Endothelial cell of umbilical vein (primary cell): Measurements from ENCODE around the gene DSCAML1. TPM values are rescaled to one million over a fixed set of nuclear protein-coding genes. Genes with fewer than 3 reads are reported as not detected.

Experiments used
- BruUV-seq: library from RNA; stranded (reverse); fragments of 400-500 nt; replicated peaks from 2 replicates; lab custom pipeline; 2021; lab: Mats Ljungman, UMichigan
- CTCF ChIA-PET: fragments of 300-600, 350-600 bp; sonication (Branson Sonifier 250); formaldehyde crosslinking; loops from one replicate; lab custom pipeline; 2021; ENCODE audit warnings: antibody characterized with exemption, inconsistent platforms; lab: Charles Lee
- POLR2A ChIA-PET: fragments of 300-600, 350-600 bp; sonication (Branson Sonifier 250); formaldehyde crosslinking; loops from one replicate; lab custom pipeline; 2021; ENCODE audit warnings: antibody characterized with exemption, inconsistent platforms; lab: Charles Lee
- DNase-seq: peaks from one replicate; pipeline ENCODE4 v3.0.0-alpha.2; 2011; ENCODE audit warnings: low read depth, low spot score
- FAIRE-seq: peaks from 2 replicates; lab custom pipeline; 2011; peaks lifted over from hg19 to GRCh38; lab: Jason Lieb, UNC
- H2AFZ ChIP-seq: 2 replicates; pipeline ENCODE4 v1.6.0; 2012; ENCODE audit warnings: low read depth, low read length, control low read depth, inconsistent platforms
- H3K27ac ChIP-seq: 2 replicates; pipeline ENCODE4 v1.5.1; 2011; ENCODE audit warnings: low read depth, mild to moderate bottlenecking, control low read depth, low read length, moderate library complexity; ENCODE audit not compliant: insufficient read depth
- H3K27me3 ChIP-seq, 2 experiments: 2 replicates each; pipeline versions ENCODE4 v1.6.0 to v1.6.1; 2011; ENCODE audit warnings: low read length in 2 of 2, mixed read lengths in 1 of 2; ENCODE audit not compliant: control insufficient read depth in 2 of 2, insufficient read depth in 2 of 2
- H3K36me3 ChIP-seq, 2 experiments: 2 replicates in 1 of 2; 3 replicates in 1 of 2; pipeline ENCODE4 v1.5.1; 2011; ENCODE audit warnings: low read length in 2 of 2, mild to moderate bottlenecking in 1 of 2, moderate library complexity in 1 of 2; ENCODE audit not compliant: control insufficient read depth in 2 of 2, insufficient read depth in 2 of 2; ENCODE audit errors: extremely low read depth in 1 of 2
- H3K4me1 ChIP-seq: 3 replicates; pipeline ENCODE4 v1.5.1; 2011; ENCODE audit warnings: mild to moderate bottlenecking, low read length; ENCODE audit not compliant: control insufficient read depth, insufficient read depth; ENCODE audit errors: extremely low read depth
- H3K4me2 ChIP-seq: 2 replicates; pipeline ENCODE4 v1.6.1; 2011; ENCODE audit warnings: low read length, control low read depth, mixed read lengths; ENCODE audit not compliant: insufficient read depth
- H3K4me3 ChIP-seq, 3 experiments: fragments of 200-600 bp in 1 of 3; sonication (generic), shearing (Covaris generic) in 1 of 3; replicated peaks in 1 of 3; 2 replicates each; pipeline ENCODE4 v1.5.1; 2011 to 2016; ENCODE audit warnings: control low read depth in 3 of 3, low read length in 3 of 3, mild to moderate bottlenecking in 2 of 3, inconsistent platforms in 1 of 3, low read depth in 1 of 3, moderate library complexity in 1 of 3; ENCODE audit not compliant: insufficient read depth in 1 of 3
- H3K79me2 ChIP-seq: 2 replicates; pipeline ENCODE4 v1.6.0; 2012; ENCODE audit warnings: low read length, inconsistent platforms; ENCODE audit not compliant: control insufficient read depth, insufficient read depth
- H3K9ac ChIP-seq: replicated peaks from 2 replicates; pipeline ENCODE3; 2011; ENCODE audit warnings: low read length, control low read depth; ENCODE audit not compliant: insufficient read depth; ENCODE audit errors: extremely low read depth
- H3K9me1 ChIP-seq: replicated peaks from 3 replicates; pipeline ENCODE4 v1.6.0; 2011; ENCODE audit warnings: mild to moderate bottlenecking, low read length; ENCODE audit not compliant: control insufficient read depth, insufficient read depth; ENCODE audit errors: extremely low read depth
- H3K9me3 ChIP-seq: replicated peaks from 2 replicates; pipeline ENCODE4 v1.5.1; 2012; ENCODE audit warnings: low read length, inconsistent platforms; ENCODE audit not compliant: control insufficient read depth, insufficient read depth
- H4K20me1 ChIP-seq: replicated peaks from 2 replicates; pipeline ENCODE3; 2011; ENCODE audit warnings: mild to moderate bottlenecking, low read length; ENCODE audit not compliant: control insufficient read depth, insufficient read depth; ENCODE audit errors: extremely low read depth
- CTCF ChIP-seq, 2 donors: IDR thresholded peaks; 1 replicate in 1 of 2; 2 replicates in 1 of 2; pipeline ENCODE4 v1.5.1; 2011; ENCODE audit warnings: low read length in 2 of 2, mild to moderate bottlenecking in 2 of 2, moderate library complexity in 2 of 2, control low read depth in 1 of 2, inconsistent platforms in 1 of 2, low read depth in 1 of 2; ENCODE audit not compliant: insufficient read depth in 1 of 2; ENCODE audit errors: extremely low read depth in 1 of 2
- EZH2 ChIP-seq: IDR thresholded peaks from 2 replicates; pipeline ENCODE4 v1.6.1; 2012; ENCODE audit warnings: borderline replicate concordance, low read depth, mild to moderate bottlenecking, moderate library complexity, low read length, inconsistent platforms; ENCODE audit not compliant: severe bottlenecking
- FOS ChIP-seq: IDR thresholded peaks from 2 replicates; pipeline ENCODE4 v1.6.1; 2011; ENCODE audit warnings: mild to moderate bottlenecking, low read length, moderate library complexity, borderline replicate concordance; ENCODE audit not compliant: insufficient read depth
- GATA2 ChIP-seq: IDR thresholded peaks from 2 replicates; pipeline ENCODE4 v1.7.0; 2011; ENCODE audit warnings: low read depth, mild to moderate bottlenecking, moderate library complexity, mixed read lengths, low read length; ENCODE audit not compliant: insufficient read length, insufficient read depth
- JUN ChIP-seq: IDR thresholded peaks from 2 replicates; pipeline ENCODE4 v1.6.1; 2011; ENCODE audit warnings: borderline replicate concordance, low read depth; ENCODE audit not compliant: insufficient read length, insufficient read depth
- MAX ChIP-seq: IDR thresholded peaks from 2 replicates; pipeline ENCODE4 v1.6.1; 2011; ENCODE audit not compliant: insufficient read depth, insufficient read length
- MYC ChIP-seq: IDR thresholded peaks from one replicate; pipeline ENCODE4 v1.6.1; 2011; ENCODE audit warnings: mild to moderate bottlenecking, low read depth, low read length
- POLR2A ChIP-seq: IDR thresholded peaks from 2 replicates; pipeline ENCODE4 v1.6.1; 2012; ENCODE audit warnings: low read depth, mild to moderate bottlenecking, control low read depth, low read length
- POLR2AphosphoS5 ChIP-seq: IDR thresholded peaks from 2 replicates; pipeline ENCODE4 v1.6.1; 2012; ENCODE audit warnings: low read depth, mild to moderate bottlenecking, control low read depth, low read length, moderate library complexity; ENCODE audit not compliant: insufficient read depth
- dilution Hi-C: fragments of 300-500 bp; cut with MboI; formaldehyde crosslinking; loops from one replicate; pipeline ENCODE4 v1.15.0; 2019; ENCODE audit warnings: low sequenced_read_pairs; ENCODE audit not compliant: extremely low pct_ligation_motif_present
- intact Hi-C: fragments of 100-400 bp; cut with micrococcal nuclease; formaldehyde crosslinking; loops from one replicate; pipeline ENCODE4 v1.10.0; 2022
- polyA plus RNA-seq, 4 experiments: library from polyadenylated mRNA; depleted of rRNA in 3 of 4; stranded (reverse) in 3 of 4; unstranded in 1 of 4; fragments of >200 nt; gene quantifications; 2 replicates each; pipeline versions ENCODE4 v1.2.1 to v1.2.3, GENCODE V29; 2011 to 2012; ENCODE audit warnings: missing spikeins in 1 of 4
- total RNA-seq: library from RNA; stranded (reverse); gene quantifications from 2 replicates; pipeline ENCODE4 v1.2.3, GENCODE V29; 2021

Gene DSCAML1
- total and polyA plus RNA-seq, 2 donors (not counting 3 experiments of a cell fraction or from before 2014, with no cell fraction given), result not detected

- Histone ChIP-seq H3K27ac (no peak overlapping the region), H3K27me3 (peaks cover 40 to 41% of the 10 kb centered on the region in 2 experiments), H3K79me2 (no peaks in the 10 kb centered on the region), H4K20me1 (no peaks in the 10 kb centered on the region), H3K4me2 (no peak overlapping the region), H3K4me3 (no peak overlapping the region), H2AFZ (no peak overlapping the region), H3K9me1 (no peaks in the 10 kb centered on the region), H3K9me3 (no peaks in the 10 kb centered on the region), H3K36me3 (no peaks in the 10 kb centered on the region), H3K9ac (no peak overlapping the region), H3K4me1 (no peaks in the 10 kb centered on the region)
- BruUV-seq, result no TSS peak
- intact Hi-C loops (no loop called here), dilution Hi-C loops (no loop called here)
- FAIRE-seq (no peak), DNase-seq (no peak)
- TF ChIP-seq FOS (no peak), MAX (no peak), POLR2AphosphoS5 (no peak), CTCF (IDR thresholded peaks at IDR 0.05; ENCODE audit: extremely low read depth in 1 of 2, insufficient read depth in 1 of 2, low read depth in 1 of 2, low read length in 2 of 2) (no peak), MYC (no peak), JUN (no peak), POLR2A (no peak), EZH2 (no peak), GATA2 (no peak)
- CTCF ChIA-PET, result interaction anchor here (1.2 kb wide), 1 partner anchor 258 kb away, joined by 4 read pairs; no protein-coding TSS in a partner anchor
- POLR2A ChIA-PET, result no interaction called here
Measured at GRCh38 chr11:117794772-117795629, 2.0 kb downstream of the DSCAML1 start.
